BLaER1 (cell line): ENCODE data around the gene SLC4A5.

Source experiments
- H3K27ac ChIP-seq: shearing (Covaris generic); formaldehyde crosslinking; 2 replicates; pipeline ENCODE4 v1.8.1; 2022
- H3K27me3 ChIP-seq: shearing (Covaris generic); formaldehyde crosslinking; 2 replicates; pipeline ENCODE4 v1.8.1; 2022
- H3K36me3 ChIP-seq: shearing (Covaris generic); formaldehyde crosslinking; 2 replicates; pipeline ENCODE4 v1.8.1; 2022
- H3K4me1 ChIP-seq: shearing (Covaris generic); formaldehyde crosslinking; 2 replicates; pipeline ENCODE4 v1.8.1; 2022
- H3K4me2 ChIP-seq: shearing (Covaris generic); formaldehyde crosslinking; 2 replicates; pipeline ENCODE4 v1.8.1; 2022
- H3K4me3 ChIP-seq: shearing (Covaris generic); formaldehyde crosslinking; 2 replicates; pipeline ENCODE4 v1.8.1; 2022
- H3K9ac ChIP-seq: shearing (Covaris generic); formaldehyde crosslinking; 2 replicates; pipeline ENCODE4 v1.8.1; 2022
- H3K9me3 ChIP-seq: shearing (Covaris generic); formaldehyde crosslinking; 2 replicates; pipeline ENCODE4 v1.8.1; 2022
- H4K20me1 ChIP-seq: shearing (Covaris generic); formaldehyde crosslinking; 2 replicates; pipeline ENCODE4 v1.8.1; 2022
- Cebpa-rat ChIP-seq: shearing (Covaris generic); IDR thresholded peaks from 2 replicates; pipeline ENCODE4 v1.8.1; 2022

The SLC4A5 gene

GRCh38 chr2:74343316-74343715 lies at the start of gene SLC4A5:
Gene SLC4A5, minus strand, starts transcription at chr2:74343416. Its CDS starts 28,393 bp downstream, at chr2:74315023.
- no peak within 1 kb of the TSS for H3K4me3 ChIP-seq
- no peak within 1 kb of the TSS for H3K27ac ChIP-seq
- H3K27me3 ChIP-seq, result no peaks in the 10 kb centered on the region
- H3K4me1 ChIP-seq, result no peaks in the 10 kb centered on the region
- H3K36me3 ChIP-seq, result no peaks in the 10 kb centered on the region
- H3K9ac ChIP-seq, result no peak within 1 kb of the TSS
- TF ChIP-seq Cebpa-rat, result no peak
- no peak within 1 kb of the TSS for H3K4me2 ChIP-seq
- H3K9me3 ChIP-seq, result no peaks in the 10 kb centered on the region
- H4K20me1 ChIP-seq, result no peaks in the 10 kb centered on the region

GRCh38 chr2:74392449-74392743 lies 49.2 kb upstream of the SLC4A5 start:
- H3K4me1 ChIP-seq, result peaks cover 40% of the 10 kb centered on the region
- H3K9ac ChIP-seq, result peak overlapping the region; percentile 93; the same call in 1 of the 2 replicates
- 0 out of 2 replicates have a peak overlapping the region, but pooled peaks have one; percentile 97 for H3K27ac ChIP-seq
- H4K20me1 ChIP-seq, result peaks cover 34% of the 10 kb centered on the region
- no peak overlapping the region for H3K4me3 ChIP-seq
- no peaks in the 10 kb centered on the region for H3K27me3 ChIP-seq
- no peaks in the 10 kb centered on the region for H3K9me3 ChIP-seq
- peak overlapping the region; percentile 41 for H3K4me2 ChIP-seq
- TF ChIP-seq Cebpa-rat, result no peak
- peaks cover 13% of the 10 kb centered on the region; the same call in 1 of the 2 replicates for H3K36me3 ChIP-seq

- Histone ChIP-seq H3K36me3 (peaks cover 13% of the 10 kb centered on the region; the same call in 1 of the 2 replicates), H3K4me3 (peak overlapping the region; percentile 85), H3K4me2 (peak overlapping the region; percentile 96), H3K27ac (peak overlapping the region; percentile 97), H3K4me1 (peaks cover 45% of the 10 kb centered on the region), H4K20me1 (peaks cover 40% of the 10 kb centered on the region), H3K9me3 (no peaks in the 10 kb centered on the region), H3K27me3 (no peaks in the 10 kb centered on the region), H3K9ac (peak overlapping the region; percentile 93)
- TF ChIP-seq Cebpa-rat, result no peak
Measured at GRCh38 chr2:74391580-74392448, 48.6 kb upstream of the SLC4A5 start.

- Histone ChIP-seq H3K27me3 (no peaks in the 10 kb centered on the region), H3K4me2 (peak overlapping the region; percentile 96), H4K20me1 (peaks cover 46% of the 10 kb centered on the region), H3K9me3 (no peaks in the 10 kb centered on the region), H3K36me3 (peaks cover 13% of the 10 kb centered on the region; the same call in 1 of the 2 replicates), H3K27ac (peak overlapping the region; percentile 97), H3K4me1 (peaks cover 46% of the 10 kb centered on the region), H3K4me3 (peak overlapping the region; percentile 85), H3K9ac (peak overlapping the region; percentile 93)
- no peak for TF ChIP-seq Cebpa-rat
Measured at GRCh38 chr2:74391209-74391579, 48.0 kb upstream of the SLC4A5 start.

- Histone ChIP-seq H3K9ac (peak overlapping the region; percentile 93), H3K4me1 (peaks cover 52% of the 10 kb centered on the region), H3K4me3 (peak overlapping the region; percentile 85), H3K9me3 (no peaks in the 10 kb centered on the region), H3K4me2 (peak overlapping the region; percentile 96), H4K20me1 (peaks cover 52% of the 10 kb centered on the region), H3K36me3 (peaks cover 17% of the 10 kb centered on the region), H3K27ac (no peak overlapping the region), H3K27me3 (no peaks in the 10 kb centered on the region)
- TF ChIP-seq Cebpa-rat, result no peak
Measured at GRCh38 chr2:74390606-74391005, 47.4 kb upstream of the SLC4A5 start.

GRCh38 chr2:74387346-74387745 lies 44.1 kb upstream of the SLC4A5 start:
- no peak overlapping the region for H3K4me2 ChIP-seq
- H4K20me1 ChIP-seq, result peaks cover 76% of the 10 kb centered on the region
- H3K27ac ChIP-seq, result no peak overlapping the region
- no peak for TF ChIP-seq Cebpa-rat
- peaks cover 45% of the 10 kb centered on the region for H3K36me3 ChIP-seq
- no peaks in the 10 kb centered on the region for H3K27me3 ChIP-seq
- no peaks in the 10 kb centered on the region for H3K9me3 ChIP-seq
- no peak overlapping the region for H3K4me3 ChIP-seq
- H3K9ac ChIP-seq, result no peak overlapping the region
- H3K4me1 ChIP-seq, result peaks cover 55% of the 10 kb centered on the region

- Histone ChIP-seq H3K4me2 (no peak overlapping the region), H3K27me3 (no peaks in the 10 kb centered on the region), H3K4me1 (peaks cover 48% of the 10 kb centered on the region), H3K36me3 (peaks cover 58% of the 10 kb centered on the region), H3K9ac (peak overlapping the region; percentile 17; the same call in 1 of the 2 replicates), H3K27ac (no peak overlapping the region), H3K9me3 (no peaks in the 10 kb centered on the region), H4K20me1 (peaks cover 88% of the 10 kb centered on the region), H3K4me3 (no peak overlapping the region)
- TF ChIP-seq Cebpa-rat, result no peak
Measured at GRCh38 chr2:74385396-74385795, 42.2 kb upstream of the SLC4A5 start.

GRCh38 chr2:74384051-74384450 lies 40.8 kb upstream of the SLC4A5 start:
- H3K4me3 ChIP-seq, result no peak overlapping the region
- TF ChIP-seq Cebpa-rat, result no peak
- no peaks in the 10 kb centered on the region for H3K9me3 ChIP-seq
- peaks cover 88% of the 10 kb centered on the region for H4K20me1 ChIP-seq
- H3K4me1 ChIP-seq, result peaks cover 48% of the 10 kb centered on the region
- no peaks in the 10 kb centered on the region for H3K27me3 ChIP-seq
- peaks cover 66% of the 10 kb centered on the region for H3K36me3 ChIP-seq
- H3K4me2 ChIP-seq, result no peak overlapping the region
- H3K9ac ChIP-seq, result no peak overlapping the region
- H3K27ac ChIP-seq, result no peak overlapping the region

GRCh38 chr2:74383254-74383653 lies 40.0 kb upstream of the SLC4A5 start:
- Histone ChIP-seq H3K9ac (no peak overlapping the region), H3K36me3 (peaks cover 68% of the 10 kb centered on the region), H4K20me1 (peaks cover 88% of the 10 kb centered on the region), H3K27ac (no peak overlapping the region), H3K9me3 (no peaks in the 10 kb centered on the region), H3K4me3 (no peak overlapping the region), H3K4me1 (peaks cover 47% of the 10 kb centered on the region), H3K27me3 (no peaks in the 10 kb centered on the region), H3K4me2 (no peak overlapping the region)
- TF ChIP-seq Cebpa-rat, result no peak

GRCh38 chr2:74381751-74382150 lies 38.5 kb upstream of the SLC4A5 start:
- TF ChIP-seq Cebpa-rat, result no peak
- no peak overlapping the region for H3K4me2 ChIP-seq
- peaks cover 76% of the 10 kb centered on the region for H3K36me3 ChIP-seq
- no peak overlapping the region for H3K27ac ChIP-seq
- no peaks in the 10 kb centered on the region for H3K9me3 ChIP-seq
- no peak overlapping the region for H3K4me3 ChIP-seq
- H4K20me1 ChIP-seq, result peaks cover 88% of the 10 kb centered on the region
- H3K27me3 ChIP-seq, result no peaks in the 10 kb centered on the region
- H3K4me1 ChIP-seq, result peaks cover 33% of the 10 kb centered on the region
- no peak overlapping the region for H3K9ac ChIP-seq
